ENCODE data around the gene IFNG.

The IFNG gene

GRCh38 chr12:68106160-68106559 lies 53.4 kb downstream of the IFNG start:
- Histone ChIP-seq H3K4me3 (ENCODE audit: low read depth in 1 of 5, low read length in 5 of 5) (no peak overlapping the region), H3K9ac (ENCODE audit: low read length in 5 of 5) (no peak overlapping the region), H3K4me1 (ENCODE audit: control insufficient read depth in 5 of 5, insufficient read depth in 5 of 5, low read length in 5 of 5) (no peaks in the 10 kb centered on the region), H3K27ac (ENCODE audit: low read depth, low read length) (no peak overlapping the region), H3K27me3 (ENCODE audit: control insufficient read depth in 5 of 5, insufficient read depth in 4 of 5, low read length in 5 of 5) (no peaks in the 10 kb centered on the region), H3K36me3 (ENCODE audit: control insufficient read depth in 5 of 5, insufficient read depth in 5 of 5, low read length in 5 of 5) (no peaks in the 10 kb centered on the region), H3K9me3 (ENCODE audit: control insufficient read depth in 5 of 5, low read length in 5 of 5) (no peaks in the 10 kb centered on the region)

Data from subcutaneous abdominal adipose tissue (tissue), 5 donors.